Central memory CD8-positive, alpha-beta T cell (primary cell): ENCODE results near the gene ABI2.

Source experiments
- ATAC-seq: fragments of 150-1000 bp; cut with Tn5 transposase; replicated peaks from 2 replicates; pipeline ENCODE4 v1.10.0; 2022; ENCODE audit warnings: mild to moderate bottlenecking, moderate FRiP score, moderate number of reproducible peaks; ENCODE audit not compliant: poor library complexity, severe bottlenecking; ENCODE audit errors: extremely low read depth
- DNase-seq, 2 donors: peaks; one replicate each; pipeline ENCODE4 v3.0.0; 2021; ENCODE audit warnings: low spot score in 2 of 2
- H3K27ac Mint-ChIP-seq: one replicate; pipeline ENCODE4 v1.8.0; 2022; ENCODE audit warnings: low read depth, mild to moderate bottlenecking, moderate library complexity, mixed read lengths
- H3K27me3 Mint-ChIP-seq: one replicate; pipeline ENCODE4 v1.8.0; 2022; ENCODE audit warnings: mixed read lengths
- H3K36me3 Mint-ChIP-seq: one replicate; pipeline ENCODE4 v1.8.0; 2022; ENCODE audit warnings: mild to moderate bottlenecking, moderate library complexity, mixed read lengths; ENCODE audit not compliant: insufficient read depth
- H3K4me1 Mint-ChIP-seq: one replicate; pipeline ENCODE4 v1.8.0; 2022; ENCODE audit warnings: mixed read lengths
- H3K4me3 Mint-ChIP-seq: one replicate; pipeline ENCODE4 v1.8.0; 2022; ENCODE audit warnings: mild to moderate bottlenecking, moderate library complexity, mixed read lengths
- H3K9me3 Mint-ChIP-seq: one replicate; pipeline ENCODE4 v1.8.0; 2022; ENCODE audit warnings: mixed read lengths

Gene ABI2

DNA sequence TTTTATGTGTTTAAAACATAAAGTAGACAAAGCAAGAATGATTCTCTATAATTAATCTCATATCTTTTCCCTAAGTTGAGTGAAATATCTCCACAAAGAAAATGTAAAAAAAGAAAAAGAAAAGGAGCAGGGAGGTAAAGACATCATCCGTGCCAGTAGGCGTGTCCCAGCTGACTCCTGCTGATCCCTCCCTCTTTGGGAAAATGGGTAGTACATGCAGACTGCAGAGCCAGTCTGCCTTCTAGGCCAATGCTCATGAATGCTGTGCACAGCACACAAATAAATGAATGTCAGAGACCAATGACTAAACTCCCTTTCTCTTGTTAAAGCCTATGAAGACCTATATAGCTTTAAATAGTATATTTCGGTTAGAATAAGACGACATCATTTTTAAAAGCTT is 142.2 kb downstream of the ABI2 start:
- no peak overlapping the region for H3K4me3 Mint-ChIP-seq
- no peaks in the 10 kb centered on the region for H3K36me3 Mint-ChIP-seq
- H3K27ac Mint-ChIP-seq, result no peak overlapping the region

GRCh38 chr2:203471323-203471722 is 143.1 kb downstream of the ABI2 start:
- ATAC-seq (no peak), DNase-seq (no peak)
- Mint-ChIP-seq H3K27ac (no peak overlapping the region), H3K4me1 (no peaks in the 10 kb centered on the region), H3K36me3 (no peaks in the 10 kb centered on the region), H3K27me3 (peaks cover 4% of the 10 kb centered on the region), H3K4me3 (no peak overlapping the region), H3K9me3 (no peaks in the 10 kb centered on the region)

More for the DNA sequence above, 142.2 kb downstream of the ABI2 start:
- Mint-ChIP-seq H3K9me3 (no peaks in the 10 kb centered on the region), H3K27me3 (peaks cover 13% of the 10 kb centered on the region), H3K4me1 (no peaks in the 10 kb centered on the region)
- no peak for ATAC-seq
- no peak for DNase-seq

- no peak for ATAC-seq
- Mint-ChIP-seq H3K4me1 (no peaks in the 10 kb centered on the region), H3K9me3 (no peaks in the 10 kb centered on the region), H3K4me3 (no peak overlapping the region), H3K36me3 (no peaks in the 10 kb centered on the region), H3K27me3 (no peaks in the 10 kb centered on the region), H3K27ac (no peak overlapping the region)
- no peak for DNase-seq
Measured at GRCh38 chr2:203476881-203477280, 148.7 kb downstream of the ABI2 start.

DNA sequence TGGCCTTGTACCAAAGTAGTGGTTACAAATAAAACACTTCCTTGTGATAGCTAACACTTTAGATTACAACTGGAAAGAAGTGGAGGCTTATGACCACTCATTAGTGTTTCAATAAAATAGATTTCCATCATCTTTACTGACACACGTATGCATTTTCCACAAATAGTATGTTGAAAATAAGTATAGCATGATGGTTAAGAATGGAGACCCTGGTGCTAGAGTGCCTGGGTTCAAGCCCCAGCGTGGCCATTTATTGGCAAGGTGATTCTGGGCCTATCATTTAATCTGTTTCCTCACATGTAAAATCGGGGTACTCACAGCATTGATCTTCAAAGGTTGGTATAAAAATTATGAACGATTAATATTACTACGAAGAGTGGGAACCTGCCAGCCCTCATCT is 152.4 kb downstream of the ABI2 start:
- DNase-seq (no peak), ATAC-seq (no peak)
- Mint-ChIP-seq H3K9me3 (no peaks in the 10 kb centered on the region), H3K27ac (no peak overlapping the region), H3K4me1 (peaks cover 6% of the 10 kb centered on the region), H3K4me3 (no peak overlapping the region), H3K36me3 (no peaks in the 10 kb centered on the region), H3K27me3 (no peaks in the 10 kb centered on the region)

GRCh38 chr2:203484266-203485112 is 156.3 kb downstream of the ABI2 start:
- Mint-ChIP-seq H3K4me3 (no peak overlapping the region), H3K9me3 (no peaks in the 10 kb centered on the region), H3K36me3 (no peaks in the 10 kb centered on the region), H3K27ac (no peak overlapping the region), H3K4me1 (peaks cover 6% of the 10 kb centered on the region), H3K27me3 (no peaks in the 10 kb centered on the region)
- ATAC-seq (peak; percentile 79), DNase-seq (peak; percentile 22 to 39)

GRCh38 chr2:203489531-203489930 is 161.3 kb downstream of the ABI2 start:
- no peak overlapping the region for H3K4me3 Mint-ChIP-seq
- no peaks in the 10 kb centered on the region for H3K36me3 Mint-ChIP-seq
- H3K9me3 Mint-ChIP-seq, result no peaks in the 10 kb centered on the region
- ATAC-seq, result no peak
- H3K27me3 Mint-ChIP-seq, result no peaks in the 10 kb centered on the region
- no peak for DNase-seq
- H3K27ac Mint-ChIP-seq, result no peak overlapping the region
- H3K4me1 Mint-ChIP-seq, result peaks cover 9% of the 10 kb centered on the region

GRCh38 chr2:203490391-203490790 is 162.2 kb downstream of the ABI2 start:
- Mint-ChIP-seq H3K4me3 (no peak overlapping the region), H3K36me3 (no peaks in the 10 kb centered on the region), H3K27ac (no peak overlapping the region), H3K9me3 (no peaks in the 10 kb centered on the region), H3K27me3 (no peaks in the 10 kb centered on the region), H3K4me1 (peaks cover 8% of the 10 kb centered on the region)
- DNase-seq (no peak), ATAC-seq (no peak)

- no peaks in the 10 kb centered on the region for H3K9me3 Mint-ChIP-seq
- no peak for DNase-seq
- peaks cover 8% of the 10 kb centered on the region for H3K4me1 Mint-ChIP-seq
- ATAC-seq, result peak; percentile 94
- H3K27me3 Mint-ChIP-seq, result no peaks in the 10 kb centered on the region
- no peak overlapping the region for H3K27ac Mint-ChIP-seq
- no peak overlapping the region for H3K4me3 Mint-ChIP-seq
- H3K36me3 Mint-ChIP-seq, result no peaks in the 10 kb centered on the region
Measured at GRCh38 chr2:203492965-203493364, 164.8 kb downstream of the ABI2 start.
